H1 (cell line): ENCODE data around the gene SND1. TPM values are rescaled to one million over a fixed set of nuclear protein-coding genes. Genes with fewer than 3 reads are reported as not detected.

Experiments
- USF2 ChIP-seq: IDR thresholded peaks from 2 replicates; pipeline ENCODE4 v1.6.1; 2011; ENCODE audit warnings: low read length, improper control_type of control experiment
- polyA plus RNA-seq, 7 experiments: library from polyadenylated mRNA; depleted of rRNA in 3 of 7; stranded (reverse) in 5 of 7; unstranded in 2 of 7; fragments of >200 nt in 5 of 7; fragments of 200-250 nt in 2 of 7; gene quantifications; 1 replicate in 5 of 7; 2 replicates in 1 of 7; 4 replicates in 1 of 7; pipeline versions ENCODE4 v1.2.1 to v1.2.3, GENCODE V29; 2011 to 2013; ENCODE audit warnings: missing spikeins in 2 of 7, mixed read lengths in 2 of 7
- total RNA-seq: library from RNA; stranded (reverse); fragmentation: NEBNext Ultra II Directional; extraction: Animal tissue kit (Norgen Biotek cat#: 25700); gene quantifications from 2 replicates; pipeline ENCODE4 v1.2.1, GENCODE V29; 2021

The SND1 gene
- total and polyA plus RNA-seq, 2 of the 8 experiments (the other 6 are each of a cell fraction or from before 2014, with no cell fraction given): 122 to 290 TPM

GRCh38 chr7:128044064-128044463 is 392.1 kb downstream of the SND1 start (continued):
- no peak for TF ChIP-seq USF2
